GM12801 (cell line): ENCODE measurements around the gene FURIN.

Experiments
- CTCF ChIP-seq: IDR thresholded peaks from one replicate; pipeline ENCODE4 v1.5.1; 2011; ENCODE audit warnings: control low read depth; ENCODE audit not compliant: insufficient read length; ENCODE audit errors: extremely low read depth

The FURIN gene

DNA sequence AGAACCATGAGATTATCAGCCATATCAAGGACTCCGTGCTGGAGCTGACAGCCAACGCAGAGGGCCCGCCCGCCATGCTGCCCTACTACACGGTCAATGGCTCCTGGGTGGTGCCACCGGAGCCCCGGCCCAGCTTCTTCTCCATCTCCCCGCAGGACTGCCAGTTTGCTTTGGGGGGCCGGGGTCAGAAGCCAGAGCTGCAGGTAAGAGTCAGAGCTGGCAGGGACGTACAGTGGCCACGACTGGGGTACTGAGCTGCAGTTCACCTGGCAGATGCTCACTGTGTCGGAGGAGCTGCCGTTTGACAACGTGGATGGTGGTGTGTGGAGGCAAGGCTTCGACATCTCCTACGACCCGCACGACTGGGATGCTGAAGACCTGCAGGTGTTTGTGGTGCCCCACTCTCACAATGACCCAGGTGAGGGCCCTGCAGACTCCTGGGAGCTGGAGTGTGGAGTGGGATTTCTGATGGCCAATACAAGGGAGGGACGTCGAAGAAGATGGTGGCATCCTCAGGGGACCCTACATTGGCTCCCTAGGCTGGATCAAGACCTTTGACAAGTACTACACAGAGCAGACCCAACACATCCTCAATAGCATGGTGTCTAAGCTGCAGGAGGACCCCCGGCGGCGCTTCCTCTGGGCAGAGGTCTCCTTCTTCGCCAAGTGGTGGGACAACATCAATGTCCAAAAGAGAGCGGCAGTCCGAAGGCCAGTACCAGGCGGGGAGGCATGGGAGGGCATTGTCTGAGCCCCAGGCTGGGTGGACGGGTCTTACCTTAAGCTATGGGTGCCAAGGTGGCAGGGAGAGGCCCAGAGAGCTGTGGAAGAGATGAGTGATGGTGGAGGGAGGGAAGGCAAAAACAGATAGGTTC is 37.2 kb downstream of the FURIN start:
- TF ChIP-seq CTCF: no peak

- no peak for TF ChIP-seq CTCF
These were observed 37.9 kb downstream of the FURIN start for GRCh38 chr15:90906181-90906849.

DNA sequence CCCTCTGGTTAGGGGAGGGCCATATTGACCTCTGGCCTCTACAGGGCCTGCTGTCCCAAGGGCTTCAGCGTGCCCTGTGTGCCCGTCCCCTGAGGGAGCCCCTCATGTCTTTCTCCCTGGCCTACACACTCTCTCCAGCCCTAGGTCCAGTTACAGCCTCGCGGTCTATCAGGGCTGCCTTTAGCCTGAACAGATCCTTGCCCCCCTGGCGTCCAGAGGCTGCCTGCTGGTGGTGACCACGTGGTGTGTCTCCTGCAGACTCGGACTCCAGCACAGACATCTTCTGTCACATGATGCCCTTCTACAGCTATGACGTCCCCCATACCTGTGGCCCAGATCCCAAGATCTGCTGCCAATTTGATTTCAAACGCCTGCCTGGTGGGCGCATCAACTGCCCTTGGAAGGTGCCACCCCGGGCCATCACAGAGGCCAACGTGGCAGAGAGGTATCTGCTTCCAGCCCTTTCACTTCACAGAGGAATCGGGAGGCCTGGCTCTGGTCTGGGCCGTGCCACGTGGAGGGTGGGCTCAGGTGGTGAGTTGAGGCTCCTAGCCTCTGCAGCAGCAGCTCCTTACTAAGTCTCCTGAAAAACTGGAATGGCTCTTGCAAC is 38.8 kb downstream of the FURIN start:
- no peak for TF ChIP-seq CTCF

DNA sequence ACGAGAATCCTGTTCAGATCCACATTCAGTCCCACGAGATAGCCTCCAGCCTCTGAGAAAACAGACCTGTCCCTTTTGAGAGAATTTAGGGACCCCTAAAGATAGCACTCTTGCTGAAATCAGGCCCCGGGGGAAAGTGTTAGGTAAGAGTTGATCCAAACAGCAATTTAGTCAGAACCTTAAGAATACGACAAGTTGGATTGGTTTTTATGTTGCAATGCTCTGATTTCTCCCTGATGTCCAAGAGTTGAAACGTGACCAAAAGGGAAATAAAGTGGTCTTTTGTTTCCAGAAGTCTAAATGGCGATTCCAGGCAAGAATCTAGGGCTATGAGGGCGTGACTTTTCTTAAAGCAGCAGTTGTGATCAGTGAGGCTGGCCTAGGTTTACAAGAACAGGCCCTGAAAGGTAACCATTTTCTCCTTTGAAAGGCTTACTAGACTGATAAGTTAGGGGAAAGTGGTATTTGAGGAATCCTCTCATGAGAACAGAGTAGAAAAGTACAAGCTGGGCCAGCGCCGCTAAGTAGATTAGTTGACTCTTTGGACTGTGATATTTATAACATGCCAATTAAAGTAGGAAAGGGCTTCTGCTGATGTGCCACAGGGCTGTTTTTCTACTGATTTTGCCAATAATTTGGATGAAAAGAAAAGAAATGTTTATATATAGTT is 39.6 kb downstream of the FURIN start:
- TF ChIP-seq CTCF: no peak

DNA sequence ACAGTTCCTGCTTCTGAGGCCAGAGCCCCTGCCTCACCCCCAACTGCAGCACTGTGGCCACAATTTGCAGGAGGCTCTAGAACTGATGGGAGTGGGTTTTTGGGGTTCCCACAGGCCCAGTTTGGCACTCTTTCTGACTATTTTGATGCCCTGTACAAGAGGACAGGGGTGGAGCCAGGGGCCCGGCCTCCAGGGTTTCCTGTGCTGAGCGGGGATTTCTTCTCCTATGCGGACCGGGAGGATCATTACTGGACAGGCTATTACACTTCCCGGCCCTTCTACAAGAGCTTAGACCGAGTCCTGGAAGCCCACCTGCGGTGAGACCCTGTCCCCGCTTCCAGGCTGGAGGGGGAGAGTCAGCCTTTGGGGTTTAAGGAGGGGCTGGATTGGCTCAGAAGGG is 41.6 kb downstream of the FURIN start:
- TF ChIP-seq CTCF: no peak

DNA sequence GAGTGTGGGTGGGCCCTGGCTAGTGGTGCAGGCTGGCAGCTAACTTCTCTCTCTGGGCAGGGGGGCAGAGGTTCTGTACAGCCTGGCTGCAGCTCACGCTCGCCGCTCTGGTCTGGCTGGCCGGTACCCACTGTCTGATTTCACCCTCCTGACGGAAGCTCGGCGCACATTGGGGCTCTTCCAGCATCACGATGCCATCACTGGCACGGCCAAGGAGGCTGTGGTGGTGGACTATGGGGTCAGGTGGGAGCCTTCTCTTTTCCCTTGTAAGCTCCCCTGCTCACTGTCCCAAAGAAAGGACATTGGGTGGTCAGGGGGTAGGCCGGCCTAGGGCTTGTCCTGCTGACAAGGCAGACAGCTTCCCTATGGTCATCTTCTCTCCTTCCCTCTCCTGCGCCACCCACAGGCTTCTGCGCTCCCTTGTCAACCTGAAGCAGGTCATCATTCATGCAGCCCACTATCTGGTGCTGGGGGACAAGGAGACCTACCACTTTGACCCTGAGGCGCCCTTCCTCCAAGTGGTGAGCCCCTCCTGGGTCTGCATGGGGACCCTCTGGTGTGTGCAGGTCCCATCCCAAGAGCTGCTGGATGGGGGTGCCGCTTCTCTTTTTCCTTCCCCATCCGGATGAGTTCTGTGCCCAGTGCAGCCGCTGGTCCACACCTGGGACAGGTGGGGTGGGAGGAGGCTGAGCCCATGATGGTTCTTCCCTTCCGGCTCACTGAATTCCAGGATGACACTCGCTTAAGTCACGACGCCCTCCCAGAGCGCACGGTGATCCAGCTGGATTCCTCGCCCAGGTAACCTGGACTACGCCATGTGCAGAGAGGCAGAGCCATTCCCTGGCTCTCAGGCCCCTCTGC is 42.3 kb downstream of the FURIN start:
- TF ChIP-seq CTCF: no peak
